Activated CD8-positive, alpha-beta memory T cell treated with anti-CD3 and anti-CD28 coated beads, Interleukin-2, amount 50 U/mL, for 4 hours (primary cell): ENCODE results near the gene MIPOL1.
"Not testable (repeated sequence)": the region's sequence is repeated elsewhere in the genome, so short reads cannot be mapped to it uniquely, and the experiment has no call there.

Experiments used
- DNase-seq: peaks from one replicate; pipeline ENCODE4 v3.0.0-alpha.2; 2020

Gene MIPOL1

GRCh38 chr14:37411079-37411735 is 213.5 kb downstream of the MIPOL1 start:
- DNase-seq: no peak

- no peak for DNase-seq
These were observed 215.3 kb downstream of the MIPOL1 start for GRCh38 chr14:37413050-37413449.

- no peak for DNase-seq
These were observed 215.8 kb downstream of the MIPOL1 start for GRCh38 chr14:37413504-37414003.

GRCh38 chr14:37416264-37416663 is 218.5 kb downstream of the MIPOL1 start:
- DNase-seq: no peak

- DNase-seq: no peak
These were observed 219.4 kb downstream of the MIPOL1 start for GRCh38 chr14:37417151-37417550.

- no peak for DNase-seq
These were observed 220.1 kb downstream of the MIPOL1 start for GRCh38 chr14:37417833-37418232.

GRCh38 chr14:37420622-37421021 is 222.9 kb downstream of the MIPOL1 start:
- no peak for DNase-seq

- DNase-seq: no peak
These were observed 224.6 kb downstream of the MIPOL1 start for GRCh38 chr14:37422319-37422718.

- DNase-seq: no peak
These were observed 225.0 kb downstream of the MIPOL1 start for GRCh38 chr14:37422748-37423147.

- DNase-seq: no peak
These were observed 231.2 kb downstream of the MIPOL1 start for GRCh38 chr14:37428954-37429353.

- no peak for DNase-seq
These were observed 231.9 kb downstream of the MIPOL1 start for GRCh38 chr14:37429618-37430017.

- no peak for DNase-seq
These were observed 237.1 kb downstream of the MIPOL1 start for GRCh38 chr14:37434867-37435266.

- DNase-seq: no peak
These were observed 238.8 kb downstream of the MIPOL1 start for GRCh38 chr14:37436519-37436918.

- DNase-seq: no peak
These were observed 239.8 kb downstream of the MIPOL1 start for GRCh38 chr14:37437490-37437889.

GRCh38 chr14:37438444-37438843 is 240.7 kb downstream of the MIPOL1 start:
- no peak for DNase-seq

GRCh38 chr14:37443461-37443860 is 245.7 kb downstream of the MIPOL1 start:
- no peak for DNase-seq

GRCh38 chr14:37447883-37448391 is 250.2 kb downstream of the MIPOL1 start:
- DNase-seq: no peak

- DNase-seq: no peak
These were observed 254.6 kb downstream of the MIPOL1 start for GRCh38 chr14:37452323-37452722.

GRCh38 chr14:37453985-37454384 is 256.2 kb downstream of the MIPOL1 start:
- DNase-seq: no peak

GRCh38 chr14:37457334-37457733 is 259.6 kb downstream of the MIPOL1 start:
- no peak for DNase-seq

- not testable (repeated sequence) for DNase-seq
These were observed 264.7 kb downstream of the MIPOL1 start for GRCh38 chr14:37462426-37462825.

GRCh38 chr14:37464192-37464858 is 266.6 kb downstream of the MIPOL1 start:
- DNase-seq: no peak

- no peak for DNase-seq
These were observed 268.4 kb downstream of the MIPOL1 start for GRCh38 chr14:37466003-37466622.

GRCh38 chr14:37466623-37467088 is 268.9 kb downstream of the MIPOL1 start:
- DNase-seq: no peak
